A549 (cell line): ENCODE data around the gene ARIH2. TPM values are rescaled to one million over a fixed set of nuclear protein-coding genes. Genes with fewer than 3 reads are reported as not detected.

ENCODE experiments used
- ATAC-seq, 2 experiments: fragments of 200-7000 bp in 1 of 2; fragments of >200 bp in 1 of 2; cut with Nextera tagmentation in 1 of 2; cut with Tn5 transposase in 1 of 2; 3 replicates each; pipeline versions ENCODE4 v1.8.0 to v1.9.1; 2018 to 2020; ENCODE audit warnings: mild to moderate bottlenecking in 1 of 2, moderate library complexity in 1 of 2
- CTCF ChIA-PET: fragments of 300-600 bp; sonication (Branson Sonifier 250); formaldehyde crosslinking; extraction: SDS; loops from one replicate; lab custom pipeline; 2021; ENCODE audit warnings: antibody characterized with exemption, inconsistent platforms; lab: Yijun Ruan, JAX
- POLR2A ChIA-PET: fragments of 350-600 bp; formaldehyde crosslinking; extraction: SDS; loops from one replicate; lab custom pipeline; 2021; ENCODE audit warnings: antibody characterized with exemption, inconsistent platforms; lab: Yijun Ruan, JAX
- DNase-seq, 2 experiments: peaks; one replicate each; pipeline versions ENCODE4 v3.0.0 to v3.0.0-alpha.2; 2011 to 2016; ENCODE audit warnings: low read depth in 1 of 2, low spot score in 1 of 2
- FAIRE-seq: peaks from 2 replicates; lab custom pipeline; 2011; peaks lifted over from hg19 to GRCh38; lab: Jason Lieb, UNC
- H3K27ac ChIP-seq, 2 experiments: fragments of >200 bp; sonication (Bioruptor Twin); formaldehyde crosslinking; 3 replicates each; pipeline ENCODE4 v1.5.1; 2016 to 2017
- H3K4me1 ChIP-seq: fragments of >200 bp; sonication (Bioruptor Twin); formaldehyde crosslinking; 3 replicates; pipeline ENCODE4 v1.6.1; 2016
- H3K4me2 ChIP-seq: fragments of >200 bp; sonication (Bioruptor Twin); formaldehyde crosslinking; 3 replicates; pipeline ENCODE4 v1.6.1; 2016
- H3K4me3 ChIP-seq: fragments of >200 bp; sonication (Bioruptor Twin); formaldehyde crosslinking; 3 replicates; pipeline ENCODE4 v1.5.1; 2016
- H3K9me3 ChIP-seq: fragments of >200 bp; sonication (Bioruptor Twin); formaldehyde crosslinking; 3 replicates; pipeline ENCODE4 v1.6.1; 2016
- FOSB ChIP-seq: fragments of 250-450 bp; sonication (Bioruptor Pico); IDR thresholded peaks from 2 replicates; pipeline ENCODE4 v1.5.0; 2020; ENCODE audit warnings: mild to moderate bottlenecking, moderate library complexity
- HEYL ChIP-seq: fragments of 250-450 bp; sonication (Bioruptor Pico); IDR thresholded peaks from 2 replicates; pipeline ENCODE4 v1.8.0; 2021; ENCODE audit warnings: mild to moderate bottlenecking, moderate library complexity
- HOXA7 ChIP-seq: fragments of 250-450 bp; sonication (Bioruptor Pico); IDR thresholded peaks from 2 replicates; pipeline ENCODE4 v1.5.0; 2020; ENCODE audit warnings: mild to moderate bottlenecking, moderate library complexity
- KDM1A ChIP-seq: fragments of 200-600 bp; sonication (generic); IDR thresholded peaks from 2 replicates; pipeline ENCODE4 v1.6.1; 2016; ENCODE audit warnings: low read depth, mild to moderate bottlenecking
- NFE2L2 ChIP-seq: fragments of 150-350 bp; conservative IDR thresholded peaks from 2 replicates; pipeline ENCODE4 v1.6.1; 2014; ENCODE audit warnings: low read length
- PHF8 ChIP-seq: fragments of 200-600 bp; sonication (generic); IDR thresholded peaks from 2 replicates; pipeline ENCODE4 v1.6.1; 2016; ENCODE audit warnings: low read depth, mild to moderate bottlenecking, antibody characterized with exemption, moderate library complexity, borderline replicate concordance
- RCOR1 ChIP-seq: fragments of 150-350 bp; IDR thresholded peaks from 2 replicates; pipeline ENCODE4 v1.6.1; 2014; ENCODE audit warnings: antibody characterized with exemption, low read length, low read depth
- ZC3H11A ChIP-seq: fragments of 450-650 bp; IDR thresholded peaks from 2 replicates; pipeline ENCODE4 v1.6.1; 2014; ENCODE audit warnings: antibody characterized with exemption, mild to moderate bottlenecking
- WGBS: methylation state at CpG from one replicate; pipeline ENCODE4 v1.1.6; 2017; ENCODE audit errors: missing lambda C conversion rate; 5-methylcytosine and 5-hydroxymethylcytosine counted together
- polyA plus RNA-seq, 4 experiments: library from polyadenylated mRNA; depleted of rRNA in 3 of 4; stranded (reverse); fragments of >200 nt; fragmentation: RNase III in 1 of 4; extraction: RNeasy Plus Mini Kit Qiagen cat#74134 plus additional on column Dnase treatment in 1 of 4; gene quantifications; 2 replicates in 3 of 4; 3 replicates in 1 of 4; pipeline ENCODE4 v1.2.3, GENCODE V29; 2011 to 2017
- small RNA-seq, 6 experiments: library from RNA; depleted of rRNA; stranded (forward); fragments of <200 nt; gene quantifications; one replicate each; pipeline ENCODE3, GENCODE V24; 2012
- TF ChIP-seq, protein P1 (sequence below): fragments of >200 bp; sonication (Bioruptor Twin); formaldehyde crosslinking; IDR thresholded peaks from 3 replicates; pipeline ENCODE4 v1.6.1; 2016
- TF ChIP-seq, protein P2 (sequence below): fragments of >200 bp; sonication (Bioruptor Twin); formaldehyde crosslinking; IDR thresholded peaks from 3 replicates; pipeline ENCODE4 v1.5.1; 2016
- TF ChIP-seq, protein P3 (sequence below): IDR thresholded peaks from 2 replicates; pipeline ENCODE4 v1.6.1; 2012; ENCODE audit warnings: low read depth, borderline replicate concordance

Gene ARIH2
- polyA plus RNA-seq, 2 of the 4 experiments (the other 2 are of a cell fraction): 52.4 to 88.8 TPM

DNA sequence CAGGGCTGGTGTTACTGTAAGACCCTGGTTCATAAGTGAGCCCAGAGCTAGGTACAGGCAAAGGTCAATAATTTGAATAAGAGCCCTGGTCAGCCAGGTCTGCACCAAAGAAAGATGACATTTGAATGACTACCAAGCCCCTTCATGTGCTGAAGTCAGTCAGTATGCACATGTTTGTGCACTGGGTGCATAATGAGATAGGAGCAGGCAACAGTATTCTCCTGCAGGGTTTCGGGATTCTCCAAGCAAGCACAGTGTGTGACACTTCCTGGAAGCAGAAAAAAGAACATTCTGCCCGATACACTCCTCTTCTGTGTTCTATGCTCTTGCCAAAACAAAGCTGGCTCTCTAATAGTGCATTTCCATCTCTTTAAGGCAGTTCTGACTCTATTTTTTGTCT, 116.0 kb downstream of the ARIH2 start:
- WGBS: 90% methylated on average over 2 of the region's 2 CpGs
- POLR2A ChIA-PET: no interaction called here

DNA sequence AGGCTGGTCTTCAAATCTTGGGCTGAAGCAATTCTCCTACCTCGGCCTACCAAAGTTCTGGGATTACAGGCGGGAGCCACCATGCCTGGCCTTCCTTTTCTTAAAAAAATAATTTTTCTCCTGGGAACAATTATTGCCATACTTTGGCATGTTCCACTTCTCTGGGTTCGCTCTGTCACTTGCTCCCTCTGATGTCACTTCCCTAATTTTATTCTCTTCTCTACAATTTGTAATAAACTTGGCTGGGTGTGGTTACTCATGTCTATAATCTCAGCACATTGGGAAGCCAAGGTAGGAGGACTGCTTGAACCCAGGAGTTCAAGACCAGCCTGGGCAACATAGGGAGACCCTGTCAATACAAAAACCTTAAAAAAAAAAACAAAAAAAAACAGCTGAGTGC, 116.6 kb downstream of the ARIH2 start:
- CTCF ChIA-PET: interaction anchor here (1.6 to 5.6 kb wide), 2 partner anchors 13 to 59 kb away, joined by 5 to 29 read pairs; partner anchors contain the start of genes NDUFAF3 and QRICH1
- DNase-seq (no peak), ATAC-seq (no peak), FAIRE-seq (no peak)
- 97% methylated on average over 3 of the region's 3 CpGs for WGBS
- H3K4me2 ChIP-seq: no peak overlapping the region
- no peaks in the 10 kb centered on the region for H3K9me3 ChIP-seq
- POLR2A ChIA-PET: no interaction called here
- no peak overlapping the region for H3K4me3 ChIP-seq
- H3K4me1 ChIP-seq: no peaks in the 10 kb centered on the region
- no peak overlapping the region for H3K27ac ChIP-seq
- TF ChIP-seq, protein P1, sequence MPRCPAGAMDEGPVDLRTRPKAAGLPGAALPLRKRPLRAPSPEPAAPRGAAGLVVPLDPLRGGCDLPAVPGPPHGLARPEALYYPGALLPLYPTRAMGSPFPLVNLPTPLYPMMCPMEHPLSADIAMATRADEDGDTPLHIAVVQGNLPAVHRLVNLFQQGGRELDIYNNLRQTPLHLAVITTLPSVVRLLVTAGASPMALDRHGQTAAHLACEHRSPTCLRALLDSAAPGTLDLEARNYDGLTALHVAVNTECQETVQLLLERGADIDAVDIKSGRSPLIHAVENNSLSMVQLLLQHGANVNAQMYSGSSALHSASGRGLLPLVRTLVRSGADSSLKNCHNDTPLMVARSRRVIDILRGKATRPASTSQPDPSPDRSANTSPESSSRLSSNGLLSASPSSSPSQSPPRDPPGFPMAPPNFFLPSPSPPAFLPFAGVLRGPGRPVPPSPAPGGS: no peak
- no peak for TF ChIP-seq FOSB (CRISPR knock-in tag)
- no peak for TF ChIP-seq NFE2L2
- no peak for TF ChIP-seq RCOR1
- TF ChIP-seq KDM1A: no peak
- no peak for TF ChIP-seq PHF8
- no peak for TF ChIP-seq HOXA7 (CRISPR knock-in tag)
- no peak for TF ChIP-seq HEYL (CRISPR knock-in tag)
- TF ChIP-seq, protein P2, sequence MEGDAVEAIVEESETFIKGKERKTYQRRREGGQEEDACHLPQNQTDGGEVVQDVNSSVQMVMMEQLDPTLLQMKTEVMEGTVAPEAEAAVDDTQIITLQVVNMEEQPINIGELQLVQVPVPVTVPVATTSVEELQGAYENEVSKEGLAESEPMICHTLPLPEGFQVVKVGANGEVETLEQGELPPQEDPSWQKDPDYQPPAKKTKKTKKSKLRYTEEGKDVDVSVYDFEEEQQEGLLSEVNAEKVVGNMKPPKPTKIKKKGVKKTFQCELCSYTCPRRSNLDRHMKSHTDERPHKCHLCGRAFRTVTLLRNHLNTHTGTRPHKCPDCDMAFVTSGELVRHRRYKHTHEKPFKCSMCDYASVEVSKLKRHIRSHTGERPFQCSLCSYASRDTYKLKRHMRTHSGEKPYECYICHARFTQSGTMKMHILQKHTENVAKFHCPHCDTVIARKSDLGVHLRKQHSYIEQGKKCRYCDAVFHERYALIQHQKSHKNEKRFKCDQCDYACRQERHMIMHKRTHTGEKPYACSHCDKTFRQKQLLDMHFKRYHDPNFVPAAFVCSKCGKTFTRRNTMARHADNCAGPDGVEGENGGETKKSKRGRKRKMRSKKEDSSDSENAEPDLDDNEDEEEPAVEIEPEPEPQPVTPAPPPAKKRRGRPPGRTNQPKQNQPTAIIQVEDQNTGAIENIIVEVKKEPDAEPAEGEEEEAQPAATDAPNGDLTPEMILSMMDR: no peak

More for the DNA sequence above, 116.0 kb downstream of the ARIH2 start:
- FAIRE-seq (no peak), ATAC-seq (no peak), DNase-seq (no peak)
- Histone ChIP-seq H3K9me3 (no peaks in the 10 kb centered on the region), H3K4me2 (no peak overlapping the region), H3K27ac (no peak overlapping the region), H3K4me3 (no peak overlapping the region), H3K4me1 (no peaks in the 10 kb centered on the region)
- CTCF ChIA-PET: interaction anchor here (0.6 to 5.6 kb wide), 3 partner anchors 12 to 60 kb away, joined by 3 to 29 read pairs (median 5); partner anchors contain the start of genes NDUFAF3 and QRICH1
- TF ChIP-seq, protein P3, sequence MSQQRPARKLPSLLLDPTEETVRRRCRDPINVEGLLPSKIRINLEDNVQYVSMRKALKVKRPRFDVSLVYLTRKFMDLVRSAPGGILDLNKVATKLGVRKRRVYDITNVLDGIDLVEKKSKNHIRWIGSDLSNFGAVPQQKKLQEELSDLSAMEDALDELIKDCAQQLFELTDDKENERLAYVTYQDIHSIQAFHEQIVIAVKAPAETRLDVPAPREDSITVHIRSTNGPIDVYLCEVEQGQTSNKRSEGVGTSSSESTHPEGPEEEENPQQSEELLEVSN: no peak
- no peak for TF ChIP-seq ZC3H11A

Small RNA genes lying within 50 kb of the gene (small RNA-seq; reads per million reads assigned to genes)
- 1,750 to 23,745 (median 11,470) reads per million in 6 experiments for gene MIR191
- gene MIR425: 163 to 6,831 (median 4,475) reads per million in 6 experiments

Other genes with a start within 250 kb of the ARIH2 start
- 10.2 and 13.6 TPM in 2 replicates for gene NCKIPSD, start 232.9 kb upstream of the ARIH2 start, polyA plus RNA-seq (2011; rRNA removed)
- 10.8 to 13.2 TPM (median 10.9 TPM) in 3 replicates for gene NCKIPSD, start 232.9 kb upstream of the ARIH2 start, polyA plus RNA-seq (2017; fragmentation: RNase III; extraction: RNeasy Plus Mini Kit Qiagen cat#74134 plus additional on column Dnase treatment)
- 78.4 and 81.3 TPM in 2 replicates for gene IP6K2, start 201.6 kb upstream of the ARIH2 start, polyA plus RNA-seq (2011; rRNA removed)
- gene IP6K2, start 201.6 kb upstream of the ARIH2 start, polyA plus RNA-seq (2017; fragmentation: RNase III; extraction: RNeasy Plus Mini Kit Qiagen cat#74134 plus additional on column Dnase treatment): 55.6 to 67.1 TPM (median 61.9 TPM) in 3 replicates
- 15.3 and 16.2 TPM in 2 replicates for gene PRKAR2A, start 71.0 kb upstream of the ARIH2 start, polyA plus RNA-seq (2011; rRNA removed)
- 17.2 to 18.8 TPM (median 18.4 TPM) in 3 replicates for gene PRKAR2A, start 71.0 kb upstream of the ARIH2 start, polyA plus RNA-seq (2017; fragmentation: RNase III; extraction: RNeasy Plus Mini Kit Qiagen cat#74134 plus additional on column Dnase treatment)
- gene SLC25A20, start 20.0 kb upstream of the ARIH2 start, polyA plus RNA-seq (2011; rRNA removed): 22.0 and 22.4 TPM in 2 replicates
- 13.1 to 14.3 TPM (median 13.5 TPM) in 3 replicates for gene SLC25A20, start 20.0 kb upstream of the ARIH2 start, polyA plus RNA-seq (2017; fragmentation: RNase III; extraction: RNeasy Plus Mini Kit Qiagen cat#74134 plus additional on column Dnase treatment)
- gene P4HTM, start 71.4 kb downstream of the ARIH2 start, polyA plus RNA-seq (2011; rRNA removed): 16.4 and 18.9 TPM in 2 replicates
- gene P4HTM, start 71.4 kb downstream of the ARIH2 start, polyA plus RNA-seq (2017; fragmentation: RNase III; extraction: RNeasy Plus Mini Kit Qiagen cat#74134 plus additional on column Dnase treatment): 12.1 to 14.4 TPM (median 13.8 TPM) in 3 replicates
- gene WDR6, start 88.5 kb downstream of the ARIH2 start, polyA plus RNA-seq (2011; rRNA removed): 64.2 and 80.5 TPM in 2 replicates
- gene WDR6, start 88.5 kb downstream of the ARIH2 start, polyA plus RNA-seq (2017; fragmentation: RNase III; extraction: RNeasy Plus Mini Kit Qiagen cat#74134 plus additional on column Dnase treatment): 97.6 to 106 TPM (median 99.6 TPM) in 3 replicates
- 35.8 and 47.1 TPM in 2 replicates for gene DALRD3, start 99.7 kb downstream of the ARIH2 start, polyA plus RNA-seq (2011; rRNA removed)
- gene DALRD3, start 99.7 kb downstream of the ARIH2 start, polyA plus RNA-seq (2017; fragmentation: RNase III; extraction: RNeasy Plus Mini Kit Qiagen cat#74134 plus additional on column Dnase treatment): 20.1 to 21.4 TPM (median 20.5 TPM) in 3 replicates
- gene NDUFAF3, start 103.3 kb downstream of the ARIH2 start, polyA plus RNA-seq (2011; rRNA removed): 44.3 and 46.5 TPM in 2 replicates
- 68.1 to 76.9 TPM (median 71.4 TPM) in 3 replicates for gene NDUFAF3, start 103.3 kb downstream of the ARIH2 start, polyA plus RNA-seq (2017; fragmentation: RNase III; extraction: RNeasy Plus Mini Kit Qiagen cat#74134 plus additional on column Dnase treatment)
- 212 and 222 TPM in 2 replicates for gene IMPDH2, start 110.6 kb downstream of the ARIH2 start, polyA plus RNA-seq (2011; rRNA removed)
- gene IMPDH2, start 110.6 kb downstream of the ARIH2 start, polyA plus RNA-seq (2017; fragmentation: RNase III; extraction: RNeasy Plus Mini Kit Qiagen cat#74134 plus additional on column Dnase treatment): 175 to 203 TPM (median 177 TPM) in 3 replicates
- 53.8 and 76.2 TPM in 2 replicates for gene QRICH1, start 175.2 kb downstream of the ARIH2 start, polyA plus RNA-seq (2011; rRNA removed)
- 40.4 to 47.9 TPM (median 43.6 TPM) in 3 replicates for gene QRICH1, start 175.2 kb downstream of the ARIH2 start, polyA plus RNA-seq (2017; fragmentation: RNase III; extraction: RNeasy Plus Mini Kit Qiagen cat#74134 plus additional on column Dnase treatment)
- 118 and 196 TPM in 2 replicates for gene QARS1, start 185.9 kb downstream of the ARIH2 start, polyA plus RNA-seq (2011; rRNA removed)
- 157 to 166 TPM (median 164 TPM) in 3 replicates for gene QARS1, start 185.9 kb downstream of the ARIH2 start, polyA plus RNA-seq (2017; fragmentation: RNase III; extraction: RNeasy Plus Mini Kit Qiagen cat#74134 plus additional on column Dnase treatment)
- 28.8 and 30.5 TPM in 2 replicates for gene USP19, start 202.0 kb downstream of the ARIH2 start, polyA plus RNA-seq (2011; rRNA removed)
- 20.1 to 21.6 TPM (median 21.2 TPM) in 3 replicates for gene USP19, start 202.0 kb downstream of the ARIH2 start, polyA plus RNA-seq (2017; fragmentation: RNase III; extraction: RNeasy Plus Mini Kit Qiagen cat#74134 plus additional on column Dnase treatment)
- gene LAMB2, start 214.2 kb downstream of the ARIH2 start, polyA plus RNA-seq (2011; rRNA removed): 146 and 238 TPM in 2 replicates
- gene LAMB2, start 214.2 kb downstream of the ARIH2 start, polyA plus RNA-seq (2017; fragmentation: RNase III; extraction: RNeasy Plus Mini Kit Qiagen cat#74134 plus additional on column Dnase treatment): 74.5 to 95.5 TPM (median 87.3 TPM) in 3 replicates
- gene CCDC71, start 247.5 kb downstream of the ARIH2 start, polyA plus RNA-seq (2011; rRNA removed): 13.4 and 15.9 TPM in 2 replicates
- 8.1 to 10.0 TPM (median 9.6 TPM) in 3 replicates for gene CCDC71, start 247.5 kb downstream of the ARIH2 start, polyA plus RNA-seq (2017; fragmentation: RNase III; extraction: RNeasy Plus Mini Kit Qiagen cat#74134 plus additional on column Dnase treatment)